WTC11 (cell line): ENCODE measurements around the gene DMTF1. TPM values are rescaled to one million over a fixed set of nuclear protein-coding genes. Genes with fewer than 3 reads are reported as not detected.

ENCODE experiments used
- ATAC-seq: fragments of 200-7000 bp; cut with Tn5 transposase; 2 replicates; pipeline ENCODE4 v1.10.0; 2021; ENCODE audit warnings: mild to moderate bottlenecking, moderate library complexity
- CTCF ChIA-PET: fragments of 300-600 bp; sonication (Branson Sonifier 250); formaldehyde crosslinking; loops from one replicate; lab custom pipeline; 2021; ENCODE audit warnings: antibody characterized with exemption; lab: Charles Lee
- POLR2A ChIA-PET: fragments of 350-600 bp; sonication (Branson Sonifier 250); formaldehyde crosslinking; loops from one replicate; lab custom pipeline; 2021; ENCODE audit warnings: antibody characterized with exemption; lab: Charles Lee
- DNase-seq: peaks from one replicate; pipeline ENCODE4 v3.0.0; 2021; ENCODE audit warnings: low spot score
- H3K27ac Mint-ChIP-seq: 2 replicates; pipeline ENCODE4 v1.8.0; 2021; ENCODE audit warnings: mixed read lengths
- H3K27me3 Mint-ChIP-seq: 2 replicates; pipeline ENCODE4 v1.8.0; 2021; ENCODE audit warnings: low read depth, mild to moderate bottlenecking, moderate library complexity, mixed read lengths
- H3K36me3 Mint-ChIP-seq: 2 replicates; pipeline ENCODE4 v1.8.0; 2021; ENCODE audit warnings: mixed read lengths
- H3K4me1 Mint-ChIP-seq: 2 replicates; pipeline ENCODE4 v1.8.0; 2022; ENCODE audit warnings: mixed read lengths
- H3K4me3 Mint-ChIP-seq: 2 replicates; pipeline ENCODE4 v1.8.0; 2021; ENCODE audit warnings: mild to moderate bottlenecking, moderate library complexity, mixed read lengths
- H3K9me3 Mint-ChIP-seq: 2 replicates; pipeline ENCODE4 v1.8.0; 2021; ENCODE audit warnings: mixed read lengths
- AFF4 ChIP-seq: sonication (generic); formaldehyde crosslinking; IDR thresholded peaks from 2 replicates; pipeline ENCODE4 v1.8.1; 2023; ENCODE audit warnings: mild to moderate bottlenecking, missing genetic modification reagents, borderline replicate concordance
- ATF6 ChIP-seq: sonication (generic); formaldehyde crosslinking; IDR thresholded peaks from 2 replicates; pipeline ENCODE4 v1.8.1; 2023; ENCODE audit warnings: mild to moderate bottlenecking, missing genetic modification reagents
- CTCF ChIP-seq: fragments of 200-600 bp; IDR thresholded peaks from 2 replicates; pipeline ENCODE4 v1.8.0; 2022; ENCODE audit warnings: antibody characterized with exemption
- E2F4 ChIP-seq: sonication (generic); formaldehyde crosslinking; IDR thresholded peaks from 2 replicates; pipeline ENCODE4 v1.8.1; 2022; ENCODE audit warnings: low read depth, mild to moderate bottlenecking, moderate library complexity, missing genetic modification reagents, borderline replicate concordance
- EMX1 ChIP-seq: fragments of 250-450 bp; sonication (Bioruptor Pico); IDR thresholded peaks from 2 replicates; pipeline ENCODE4 v1.8.0; 2021; ENCODE audit warnings: mild to moderate bottlenecking
- FOXP1 ChIP-seq: sonication (generic); formaldehyde crosslinking; IDR thresholded peaks from 2 replicates; pipeline ENCODE4 v1.8.0; 2022; ENCODE audit warnings: missing genetic modification reagents, mild to moderate bottlenecking, moderate library complexity, borderline replicate concordance
- FOXP4 ChIP-seq: sonication (generic); formaldehyde crosslinking; IDR thresholded peaks from 2 replicates; pipeline ENCODE4 v1.8.0; 2022; ENCODE audit warnings: mild to moderate bottlenecking, missing genetic modification reagents
- HMGA2 ChIP-seq: fragments of 250-450 bp; sonication (Bioruptor Pico); IDR thresholded peaks from 2 replicates; pipeline ENCODE4 v1.4.0; 2021; ENCODE audit warnings: mild to moderate bottlenecking, moderate library complexity
- JAZF1 ChIP-seq: fragments of 250-450 bp; sonication (Bioruptor Pico); IDR thresholded peaks from 2 replicates; pipeline ENCODE4 v1.9.0; 2021; ENCODE audit warnings: moderate library complexity, mild to moderate bottlenecking, inconsistent platforms
- JUN ChIP-seq: sonication (generic); formaldehyde crosslinking; IDR thresholded peaks from 2 replicates; pipeline ENCODE4 v1.8.0; 2023; ENCODE audit warnings: mild to moderate bottlenecking, missing genetic modification reagents
- KAT7 ChIP-seq: sonication (generic); formaldehyde crosslinking; IDR thresholded peaks from 2 replicates; pipeline ENCODE4 v1.8.1; 2023; ENCODE audit warnings: missing genetic modification reagents, mild to moderate bottlenecking, borderline replicate concordance
- NR1H2 ChIP-seq: sonication (generic); formaldehyde crosslinking; IDR thresholded peaks from 2 replicates; pipeline ENCODE4 v1.9.0; 2021; ENCODE audit warnings: mild to moderate bottlenecking, moderate library complexity, missing genetic modification reagents
- OVOL2 ChIP-seq: fragments of 250-450 bp; sonication (Bioruptor Pico); IDR thresholded peaks from 2 replicates; pipeline ENCODE4 v1.9.0; 2021; ENCODE audit warnings: mild to moderate bottlenecking, borderline replicate concordance
- TEAD1 ChIP-seq: sonication (generic); formaldehyde crosslinking; IDR thresholded peaks from 2 replicates; pipeline ENCODE4 v1.8.0; 2022; ENCODE audit warnings: mild to moderate bottlenecking, missing genetic modification reagents
- ZNF396 ChIP-seq: fragments of 250-450 bp; sonication (Bioruptor Pico); IDR thresholded peaks from 2 replicates; pipeline ENCODE4 v1.8.0; 2021; ENCODE audit warnings: mild to moderate bottlenecking, moderate library complexity, borderline replicate concordance
- ZNF512 ChIP-seq: sonication (generic); formaldehyde crosslinking; IDR thresholded peaks from 2 replicates; pipeline ENCODE4 v1.8.1; 2022; ENCODE audit warnings: missing genetic modification reagents, borderline replicate concordance
- ZNF532 ChIP-seq: fragments of 250-450 bp; sonication (Bioruptor Pico); IDR thresholded peaks from 2 replicates; pipeline ENCODE4 v1.9.0; 2021; ENCODE audit warnings: mild to moderate bottlenecking, borderline replicate concordance
- total RNA-seq: library from RNA; stranded (reverse); gene quantifications from 3 replicates; pipeline ENCODE4 v1.2.3, GENCODE V29; 2021

Gene DMTF1
- total RNA-seq, 1 experiment from 2014 or later = 79.3 TPM

GRCh38 chr7:87116315-87116714 lies 35.9 kb upstream of the DMTF1 start (continued):
- TF ChIP-seq KAT7 (CRISPR knock-in tag) = no peak

- no peaks in the 10 kb centered on the region for H3K36me3 Mint-ChIP-seq
- CTCF ChIA-PET = no interaction called here
Measured at GRCh38 chr7:87119581-87119980, 32.7 kb upstream of the DMTF1 start.

More at GRCh38 chr7:87119581-87119980, 32.7 kb upstream of the DMTF1 start:
- Mint-ChIP-seq H3K9me3 (peaks cover 6% of the 10 kb centered on the region; the same call in 1 of the 2 replicates), H3K4me3 (no peak overlapping the region), H3K27me3 (no peaks in the 10 kb centered on the region), H3K27ac (no peak overlapping the region), H3K4me1 (no peaks in the 10 kb centered on the region)
- TF ChIP-seq FOXP4 (no peak), ZNF396 (no peak), ZNF532 (CRISPR knock-in tag) (no peak), ZNF512 (no peak), AFF4 (CRISPR knock-in tag) (no peak), HMGA2 (CRISPR knock-in tag) (no peak), E2F4 (CRISPR knock-in tag) (no peak), FOXP1 (no peak), JAZF1 (CRISPR knock-in tag) (no peak), ATF6 (no peak), CTCF (no peak), NR1H2 (CRISPR knock-in tag) (no peak), OVOL2 (CRISPR knock-in tag) (no peak), TEAD1 (no peak), JUN (CRISPR knock-in tag) (no peak), EMX1 (no peak)
- POLR2A ChIA-PET = no interaction called here
- no peak for DNase-seq
- no peak for ATAC-seq
